Mucosa of descending colon (tissue), 3 donors: ENCODE data around the gene SLC39A9. TPM values are rescaled to one million over a fixed set of nuclear protein-coding genes. Genes with fewer than 3 reads are reported as not detected.

Source experiments
- ATAC-seq: fragments of 200-7000 bp; cut with Tn5 transposase; one replicate; pipeline ENCODE4 v1.9.1; 2020; ENCODE audit warnings: mild to moderate bottlenecking, moderate library complexity
- DNase-seq, 3 donors: peaks; one replicate each; pipeline ENCODE4 v3.0.0-alpha.2; 2020
- H3K36me3 ChIP-seq: fragments of 200-600 bp; one replicate; pipeline ENCODE4 v1.8.0; 2021; ENCODE audit warnings: low read depth, mild to moderate bottlenecking
- H3K4me1 ChIP-seq: fragments of 200-600 bp; one replicate; pipeline ENCODE4 v1.8.0; 2021; ENCODE audit warnings: low read depth, mild to moderate bottlenecking
- H3K4me3 ChIP-seq: fragments of 200-600 bp; one replicate; pipeline ENCODE4 v1.8.0; 2021; ENCODE audit warnings: mild to moderate bottlenecking
- H3K9me3 ChIP-seq: fragments of 200-600 bp; one replicate; pipeline ENCODE4 v1.8.0; 2021; ENCODE audit warnings: mild to moderate bottlenecking
- intact Hi-C, 2 donors: fragments of 100-400 bp; cut with DNase I in 1 of 2; cut with micrococcal nuclease in 1 of 2; formaldehyde crosslinking; loops; one replicate each; pipeline versions ENCODE4 v1.11.0 to v1.11.1; 2022; cut with DNase I, micrococcal nuclease
- total RNA-seq, 3 donors: library from RNA; stranded (reverse); fragmentation: NEBNext Ultra II Directional in 2 of 3; extraction: Animal tissue kit (Norgen Biotek cat#: 25700) in 2 of 3; gene quantifications; one replicate each; pipeline versions ENCODE4 v1.2.1 to v1.2.4, GENCODE V29; 2021 to 2023
- TF ChIP-seq, protein P1 (sequence below): fragments of 200-600 bp; IDR thresholded peaks from one replicate; pipeline ENCODE4 v1.8.0; 2022; ENCODE audit warnings: antibody characterized with exemption, mild to moderate bottlenecking
- donor health status: DM: no; HTN: no; CAD: no; lungs with moderate emphysema.
- donor health status: DM: no; HTN: no; CAD: no.
- donor health status: DM: no; HTN: yes; CAD: no.

SLC39A9 gene
- total RNA-seq, 3 donors from 2014 or later: 52.5 to 82.9 (median 78.5) TPM

- intact Hi-C loops: loop anchor here (10.0 kb wide), 1 partner anchor 215 kb away; no protein-coding TSS in a partner anchor
- H3K4me3 ChIP-seq: no peak overlapping the region
- TF ChIP-seq, protein P1, sequence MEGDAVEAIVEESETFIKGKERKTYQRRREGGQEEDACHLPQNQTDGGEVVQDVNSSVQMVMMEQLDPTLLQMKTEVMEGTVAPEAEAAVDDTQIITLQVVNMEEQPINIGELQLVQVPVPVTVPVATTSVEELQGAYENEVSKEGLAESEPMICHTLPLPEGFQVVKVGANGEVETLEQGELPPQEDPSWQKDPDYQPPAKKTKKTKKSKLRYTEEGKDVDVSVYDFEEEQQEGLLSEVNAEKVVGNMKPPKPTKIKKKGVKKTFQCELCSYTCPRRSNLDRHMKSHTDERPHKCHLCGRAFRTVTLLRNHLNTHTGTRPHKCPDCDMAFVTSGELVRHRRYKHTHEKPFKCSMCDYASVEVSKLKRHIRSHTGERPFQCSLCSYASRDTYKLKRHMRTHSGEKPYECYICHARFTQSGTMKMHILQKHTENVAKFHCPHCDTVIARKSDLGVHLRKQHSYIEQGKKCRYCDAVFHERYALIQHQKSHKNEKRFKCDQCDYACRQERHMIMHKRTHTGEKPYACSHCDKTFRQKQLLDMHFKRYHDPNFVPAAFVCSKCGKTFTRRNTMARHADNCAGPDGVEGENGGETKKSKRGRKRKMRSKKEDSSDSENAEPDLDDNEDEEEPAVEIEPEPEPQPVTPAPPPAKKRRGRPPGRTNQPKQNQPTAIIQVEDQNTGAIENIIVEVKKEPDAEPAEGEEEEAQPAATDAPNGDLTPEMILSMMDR: peak; percentile 42
- H3K9me3 ChIP-seq: no peaks in the 10 kb centered on the region
- H3K4me1 ChIP-seq: no peaks in the 10 kb centered on the region
- no peaks in the 10 kb centered on the region for H3K36me3 ChIP-seq
- ATAC-seq (peak; percentile 99), DNase-seq (peak in 2 of 3 donors; percentile 55 to 68)
Observed at GRCh38 chr14:69460093-69460701, 61.7 kb downstream of the SLC39A9 start.

DNA sequence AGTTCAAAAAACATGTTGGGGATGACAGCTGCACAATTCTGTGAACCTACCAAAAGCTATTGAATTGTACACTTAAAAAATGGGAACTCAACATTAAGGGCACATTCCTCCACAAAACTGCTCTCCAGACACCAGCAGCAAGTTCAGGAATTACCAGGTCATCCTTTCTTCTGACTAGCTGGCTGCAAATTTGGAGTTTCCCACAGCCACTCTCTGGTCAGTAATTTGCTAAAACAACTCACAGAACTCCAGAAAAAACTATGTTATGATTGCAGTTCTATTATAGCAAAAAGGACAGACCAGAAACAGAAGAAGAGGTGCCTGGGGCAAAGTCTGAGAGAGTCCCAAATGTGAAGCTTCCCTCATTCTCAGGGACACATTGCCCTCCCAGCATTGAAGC is 65.9 kb downstream of the SLC39A9 start:
- TF ChIP-seq, protein P1: no peak
- intact Hi-C loops: loop anchor here (10.0 kb wide), 1 partner anchor 220 kb away; no protein-coding TSS in a partner anchor
- Histone ChIP-seq H3K36me3 (no peaks in the 10 kb centered on the region), H3K4me1 (no peaks in the 10 kb centered on the region), H3K9me3 (no peaks in the 10 kb centered on the region), H3K4me3 (no peak overlapping the region)
- no peak for DNase-seq
- no peak for ATAC-seq

GRCh38 chr14:69464829-69465228 is 66.3 kb downstream of the SLC39A9 start:
- intact Hi-C loops: loop anchor here (10.0 kb wide), 1 partner anchor 220 kb away; no protein-coding TSS in a partner anchor
- ATAC-seq: no peak
- no peaks in the 10 kb centered on the region for H3K36me3 ChIP-seq

DNA sequence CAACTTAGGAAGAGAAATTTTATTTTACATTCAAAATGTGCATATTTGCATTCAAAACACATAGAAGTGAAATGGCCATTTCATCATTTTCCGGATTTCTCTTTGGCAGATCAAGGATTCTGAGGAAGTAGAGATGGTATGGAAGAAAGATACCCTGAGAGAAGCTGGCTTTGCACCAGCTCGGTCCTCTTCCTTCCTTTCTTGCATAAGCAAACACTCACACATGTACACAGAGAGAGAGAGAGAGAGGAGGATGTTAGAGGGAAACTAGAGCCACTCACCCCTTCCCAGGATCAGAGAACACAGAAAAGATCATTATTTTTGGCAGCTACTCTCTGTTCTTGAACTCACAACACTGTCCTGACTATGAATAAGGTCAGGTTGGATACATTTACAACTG is 70.5 kb downstream of the SLC39A9 start:
- Histone ChIP-seq H3K4me1 (no peaks in the 10 kb centered on the region), H3K36me3 (no peaks in the 10 kb centered on the region), H3K4me3 (no peak overlapping the region), H3K9me3 (no peaks in the 10 kb centered on the region)
- intact Hi-C loops: loop anchor here (10.0 kb wide), 1 partner anchor 224 kb away; no protein-coding TSS in a partner anchor
- DNase-seq (no peak), ATAC-seq (no peak)
- TF ChIP-seq, protein P1: no peak

More at GRCh38 chr14:69464829-69465228, 66.3 kb downstream of the SLC39A9 start:
- Histone ChIP-seq H3K9me3 (no peaks in the 10 kb centered on the region), H3K4me3 (no peak overlapping the region), H3K4me1 (no peaks in the 10 kb centered on the region)
- no peak for DNase-seq
- TF ChIP-seq, protein P1: no peak

DNA sequence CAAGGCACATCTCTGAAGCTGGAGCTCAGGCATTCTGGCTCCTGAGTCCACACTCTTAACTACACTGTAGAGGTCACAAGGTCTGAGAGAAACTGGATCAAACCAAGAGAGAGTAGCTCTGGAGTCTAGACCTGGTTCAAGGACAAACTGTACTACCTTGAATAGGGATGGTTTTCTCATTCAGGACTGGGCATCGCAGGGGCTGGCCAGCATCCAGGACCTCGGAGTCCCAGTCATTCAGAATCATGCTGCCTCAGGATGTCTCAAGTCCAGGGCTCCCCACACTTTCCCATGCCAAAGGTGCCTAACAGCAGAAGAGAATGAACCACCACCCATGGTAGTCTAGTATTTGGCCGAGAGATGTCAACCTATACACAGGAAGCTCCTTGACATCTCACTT is 72.9 kb downstream of the SLC39A9 start:
- H3K36me3 ChIP-seq: no peaks in the 10 kb centered on the region
- H3K4me1 ChIP-seq: no peaks in the 10 kb centered on the region
- no peaks in the 10 kb centered on the region for H3K9me3 ChIP-seq
- DNase-seq: no peak
- TF ChIP-seq, protein P1: no peak
- ATAC-seq: no peak
- intact Hi-C loops: no loop called here
- no peak overlapping the region for H3K4me3 ChIP-seq
